A673 (cell line): ENCODE measurements around the gene FXYD7.

ENCODE experiments used
- CTCF ChIP-seq: fragments of 300-800, 200-600 bp; sonication (generic); conservative IDR thresholded peaks from 2 replicates; pipeline ENCODE4 v1.5.1; 2017; ENCODE audit warnings: low read depth, mild to moderate bottlenecking, antibody characterized with exemption, low read length, moderate library complexity, mixed read lengths
- EZH2 ChIP-seq: fragments of 200-600 bp; sonication (generic); IDR thresholded peaks from 2 replicates; pipeline ENCODE4 v1.6.1; 2017; ENCODE audit warnings: borderline replicate concordance, low read depth, mild to moderate bottlenecking, mixed read lengths, antibody characterized with exemption, low read length; ENCODE audit not compliant: poor library complexity, severe bottlenecking

- TF ChIP-seq CTCF (no peak), EZH2 (no peak)
Observed at GRCh38 chr19:35202722-35203688, 60.0 kb downstream of the FXYD7 start.
